Motor neuron (in vitro differentiated cells): ENCODE data around the gene PLD1. TPM values are rescaled to one million over a fixed set of nuclear protein-coding genes. Genes with fewer than 3 reads are reported as not detected.
A peak's percentile ranks its signal among the peaks of the same experiment; 100 is the strongest.

Experiments
- ATAC-seq, 8 experiments: fragments of 200-7000 bp; cut with Tn5 transposase; replicated peaks in 6 of 8; 2 replicates each; pipeline ENCODE4 v1.8.0; 2021; ENCODE audit warnings: mild to moderate bottlenecking in 8 of 8, moderate library complexity in 8 of 8
- H3K27ac ChIP-seq, 2 donors: fragments of 250-450 bp; sonication (Bioruptor Pico); 2 replicates each; pipeline ENCODE4 v1.9.0; 2021; ENCODE audit warnings: antibody characterized with exemption in 2 of 2, mild to moderate bottlenecking in 2 of 2, moderate library complexity in 1 of 2
- H3K4me1 ChIP-seq, 2 donors: fragments of 250-450 bp; sonication (Bioruptor Pico); replicated peaks in 1 of 2; 2 replicates each; pipeline ENCODE4 v1.6.1; 2021; ENCODE audit warnings: antibody characterized with exemption in 2 of 2, mild to moderate bottlenecking in 2 of 2, moderate library complexity in 1 of 2
- H3K4me3 ChIP-seq, 5 donors: fragments of 250-450 bp; sonication (Bioruptor Pico); 2 replicates each; pipeline ENCODE4 v1.9.0; 2021; ENCODE audit warnings: antibody characterized with exemption in 5 of 5, mild to moderate bottlenecking in 5 of 5, moderate library complexity in 4 of 5
- WGBS, 10 experiments: fragments of 450-650 bp; shearing (Covaris generic); methylation state at CpG; one replicate each; pipeline ENCODE4 v1.0.0; 2022; 5-methylcytosine and 5-hydroxymethylcytosine counted together
- in situ Hi-C, 9 experiments: fragments of 400-800 bp; cut with MboI; loops; one replicate each; pipeline ENCODE4 v1.15.0; 2021; ENCODE audit warnings: low sequenced_read_pairs in 9 of 9, low pct_unique_long_range_greater_than_20kb in 2 of 9; ENCODE audit not compliant: unreplicated experiment in 9 of 9
- total RNA-seq, 8 experiments: library from RNA; unstranded; fragments of 300-600 nt; gene quantifications; 2 replicates each; pipeline versions ENCODE4 v1.2.3 to v1.2.4, GENCODE V29; 2022

The PLD1 gene
- total RNA-seq, 8 experiments from 2014 or later = 0.50 to 76.0 (median 13.7) TPM

- in situ Hi-C loops = no loop called here
- no peak overlapping the region for H3K4me3 ChIP-seq
- 0 to 100% (median 93%) methylated on average over 1 to 3 of the region's 3 CpGs for WGBS, 10 experiments
- peak in 1 of 8 experiments; percentile 96 for ATAC-seq
- H3K4me1 ChIP-seq = no peaks in the 10 kb centered on the region
- no peak overlapping the region for H3K27ac ChIP-seq
These were observed 150.1 kb downstream of the PLD1 start for GRCh38 chr3:171660188-171660587.

- no peaks in the 10 kb centered on the region for H3K4me1 ChIP-seq
- in situ Hi-C loops = no loop called here
- WGBS, 10 experiments = 68 to 100% (median 96%) methylated on average over 1 to 3 of the region's 3 CpGs
- no peak for ATAC-seq
- no peak overlapping the region for H3K27ac ChIP-seq
- no peak overlapping the region for H3K4me3 ChIP-seq
These were observed 151.4 kb downstream of the PLD1 start for GRCh38 chr3:171658841-171659240.

DNA sequence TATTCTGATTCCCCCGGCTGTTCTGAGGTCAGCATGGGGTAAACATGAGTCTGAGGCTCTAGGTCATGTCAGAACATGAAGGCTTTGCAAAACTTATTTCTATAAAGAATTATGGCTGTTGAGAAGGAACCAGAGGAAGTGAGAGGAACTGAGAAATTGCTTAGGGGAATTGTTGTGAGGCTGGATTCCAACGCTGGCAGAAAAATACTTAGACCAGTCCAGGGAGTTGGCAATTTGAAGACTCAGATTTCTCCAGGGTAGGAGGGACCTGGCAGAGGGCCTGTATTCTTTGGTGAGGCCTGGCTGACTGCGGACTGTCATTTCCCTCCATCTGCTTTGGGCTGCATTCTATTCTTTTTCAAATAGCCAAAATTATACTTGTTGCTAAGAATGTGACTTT lies 155.5 kb downstream of the PLD1 start:
- peak in 2 of 8 experiments; percentile 80 to 81 for ATAC-seq
- in situ Hi-C loops = no loop called here
- no peak overlapping the region for H3K4me3 ChIP-seq
- H3K4me1 ChIP-seq = no peaks in the 10 kb centered on the region
- 0 to 90% (median 55%) methylated on average over 1 to 3 of the region's 3 CpGs; no CpG with 5 or more reads in 2 of the 10 experiments for WGBS, 10 experiments
- no peak overlapping the region for H3K27ac ChIP-seq

GRCh38 chr3:171654326-171654725 lies 156.0 kb downstream of the PLD1 start:
- Histone ChIP-seq H3K4me3 (no peak overlapping the region), H3K27ac (no peak overlapping the region), H3K4me1 (no peaks in the 10 kb centered on the region)
- WGBS, 10 experiments = 10 to 100% (median 90%) methylated on average over 1 of the region's 1 CpG; no CpG with 5 or more reads in 2 of the 10 experiments
- no peak for ATAC-seq
- in situ Hi-C loops = no loop called here

DNA sequence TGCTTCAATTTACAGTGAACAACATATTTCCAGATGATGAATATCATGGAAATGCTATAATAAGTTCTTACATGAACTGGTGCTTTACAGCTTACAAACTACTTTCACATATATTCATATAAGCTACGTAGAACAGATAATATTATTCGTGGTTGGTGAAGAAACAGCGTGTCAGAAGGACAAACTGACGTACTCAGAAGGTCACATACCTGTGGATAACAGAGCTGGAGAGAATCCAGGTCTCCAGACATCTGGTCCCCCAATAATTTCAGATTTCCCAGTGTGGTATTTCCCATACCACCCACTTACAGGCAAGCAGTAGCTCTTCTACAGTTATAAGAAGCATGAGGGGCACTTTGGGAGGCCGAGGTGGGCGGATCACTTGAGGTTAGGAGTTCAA lies 156.6 kb downstream of the PLD1 start:
- Histone ChIP-seq H3K4me3 (no peak overlapping the region), H3K4me1 (no peaks in the 10 kb centered on the region), H3K27ac (no peak overlapping the region)
- WGBS, 10 experiments = 50 to 100% (median 88%) methylated on average over 1 to 6 of the region's 6 CpGs; no CpG with 5 or more reads in 1 of the 10 experiments
- in situ Hi-C loops = no loop called here
- no peak for ATAC-seq

DNA sequence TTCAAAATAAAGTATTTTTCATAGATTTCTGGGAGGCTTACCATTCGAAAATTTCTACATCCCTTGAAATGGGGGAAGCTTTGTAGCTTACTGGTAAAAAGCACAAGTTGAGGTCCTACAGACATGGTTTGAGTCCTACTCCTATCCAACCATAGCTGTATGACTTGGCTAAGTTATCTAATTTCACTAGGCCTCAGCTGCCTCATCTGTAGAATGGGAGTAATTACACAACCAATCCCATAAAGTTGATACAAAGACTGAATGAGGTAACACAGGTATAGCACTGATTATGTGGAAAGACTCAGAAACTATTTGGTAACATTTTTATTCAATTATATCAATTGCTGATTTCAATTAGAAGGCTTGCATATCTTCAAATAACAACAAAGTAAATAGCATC lies 157.4 kb downstream of the PLD1 start:
- Histone ChIP-seq H3K4me1 (no peaks in the 10 kb centered on the region), H3K4me3 (no peak overlapping the region), H3K27ac (no peak overlapping the region)
- WGBS, 10 experiments = 63 to 100% (median 88%) methylated on average over 1 of the region's 1 CpG; no CpG with 5 or more reads in 3 of the 10 experiments
- in situ Hi-C loops = no loop called here
- ATAC-seq = no peak

- H3K4me1 ChIP-seq = no peaks in the 10 kb centered on the region
- no peak for ATAC-seq
- no peak overlapping the region for H3K4me3 ChIP-seq
- no peak overlapping the region for H3K27ac ChIP-seq
- WGBS, 10 experiments = 70 to 100% (median 91%) methylated on average over 1 to 10 of the region's 10 CpGs; no CpG with 5 or more reads in 1 of the 10 experiments
- in situ Hi-C loops = loop anchor here in 2 of 9 experiments (10.0 to 25.0 kb wide), 2 partner anchors 112 to 125 kb away; no protein-coding TSS in a partner anchor
These were observed 160.2 kb downstream of the PLD1 start for GRCh38 chr3:171649911-171650592.

GRCh38 chr3:171649267-171649666 lies 161.0 kb downstream of the PLD1 start:
- WGBS, 10 experiments = 25 to 97% (median 89%) methylated on average over 2 to 4 of the region's 4 CpGs; no CpG with 5 or more reads in 1 of the 10 experiments
- Histone ChIP-seq H3K4me3 (no peak overlapping the region), H3K4me1 (no peaks in the 10 kb centered on the region), H3K27ac (no peak overlapping the region)
- in situ Hi-C loops = loop anchor here in 2 of 9 experiments (10.0 to 25.0 kb wide), 2 partner anchors 113 to 126 kb away; no protein-coding TSS in a partner anchor
- no peak for ATAC-seq

GRCh38 chr3:171648069-171648468 lies 162.2 kb downstream of the PLD1 start:
- Histone ChIP-seq H3K4me3 (no peak overlapping the region), H3K27ac (no peak overlapping the region), H3K4me1 (peaks cover 0 to under 1% of the 10 kb centered on the region in 2 donors)
- in situ Hi-C loops = loop anchor here in 2 of 9 experiments (10.0 to 25.0 kb wide), 2 partner anchors 114 to 127 kb away; no protein-coding TSS in a partner anchor
- ATAC-seq = no peak

GRCh38 chr3:171646357-171647133 lies 163.7 kb downstream of the PLD1 start:
- in situ Hi-C loops = loop anchor here in 2 of 9 experiments (10.0 to 25.0 kb wide), 2 partner anchors 116 to 128 kb away; no protein-coding TSS in a partner anchor
- Histone ChIP-seq H3K4me3 (no peak overlapping the region), H3K27ac (no peak overlapping the region), H3K4me1 (peaks cover 0 to 5% of the 10 kb centered on the region in 2 donors)
- WGBS, 10 experiments = 0 to 80% (median 42%) methylated on average over 1 to 4 of the region's 4 CpGs
- ATAC-seq = peak in 4 of 8 experiments; percentile 40 to 60 (median 56)

GRCh38 chr3:171644681-171645080 lies 165.6 kb downstream of the PLD1 start:
- peaks cover 0 to 5% of the 10 kb centered on the region in 2 donors for H3K4me1 ChIP-seq
- 38 to 100% (median 89%) methylated on average over 1 to 8 of the region's 8 CpGs; no CpG with 5 or more reads in 1 of the 10 experiments for WGBS, 10 experiments
- H3K27ac ChIP-seq = no peak overlapping the region
- in situ Hi-C loops = loop anchor here in 2 of 9 experiments (10.0 to 25.0 kb wide), 2 partner anchors 118 to 130 kb away; no protein-coding TSS in a partner anchor
- ATAC-seq = no peak
- no peak overlapping the region for H3K4me3 ChIP-seq

- Histone ChIP-seq H3K4me1 (peaks cover 0 to 5% of the 10 kb centered on the region in 2 donors), H3K4me3 (no peak overlapping the region), H3K27ac (no peak overlapping the region)
- 34 to 78% (median 56%) methylated on average over 1 to 4 of the region's 4 CpGs; no CpG with 5 or more reads in 1 of the 10 experiments for WGBS, 10 experiments
- in situ Hi-C loops = loop anchor here in 2 of 9 experiments (10.0 to 25.0 kb wide), 2 partner anchors 119 to 131 kb away; no protein-coding TSS in a partner anchor
- no peak for ATAC-seq
These were observed 166.6 kb downstream of the PLD1 start for GRCh38 chr3:171643681-171644080.

GRCh38 chr3:171643033-171643432 lies 167.2 kb downstream of the PLD1 start:
- Histone ChIP-seq H3K4me1 (peaks cover 0 to 5% of the 10 kb centered on the region in 2 donors), H3K27ac (no peak overlapping the region), H3K4me3 (no peak overlapping the region)
- in situ Hi-C loops = loop anchor here in 2 of 9 experiments (10.0 to 25.0 kb wide), 2 partner anchors 119 to 132 kb away; no protein-coding TSS in a partner anchor
- no peak for ATAC-seq
- WGBS, 10 experiments = 0 to 43% (median 28%) methylated on average over 1 to 2 of the region's 2 CpGs
